ENCODE results near the gene WIPF2. TPM values are rescaled to one million over a fixed set of nuclear protein-coding genes. Genes with fewer than 3 reads are reported as not detected.

The WIPF2 gene
- total and polyA plus RNA-seq, 2 donors = 2.9 to 9.9 TPM

- 86% methylated on average over 13 of the region's 13 CpGs for WGBS
- peaks cover 67 to 93% of the 10 kb centered on the region in 2 donors for H3K4me1 ChIP-seq (ENCODE audit: control insufficient read depth in 2 of 2, insufficient read depth in 2 of 2, low read length in 2 of 2)
- DNase-seq (ENCODE audit: low read depth in 6 of 9, low spot score in 9 of 9) = no peak
- peak overlapping the region in 1 of 2 donors; percentile 90 for H3K27ac ChIP-seq (ENCODE audit: low read depth in 1 of 2, low read length in 1 of 2)
- no peaks in the 10 kb centered on the region for H3K36me3 ChIP-seq (ENCODE audit: control insufficient read depth in 2 of 2, insufficient read depth in 2 of 2, low read length in 1 of 2)
- no peaks in the 10 kb centered on the region for H3K27me3 ChIP-seq (ENCODE audit: control insufficient read depth in 2 of 2, insufficient read depth in 1 of 2, low read length in 1 of 2)
- H3K9me3 ChIP-seq (ENCODE audit: control insufficient read depth in 2 of 2, insufficient read depth in 1 of 2, low read length in 1 of 2) = peaks cover 0 to 4% of the 10 kb centered on the region in 2 donors
- H3K4me3 ChIP-seq (ENCODE audit: low read length in 2 of 2) = no peak overlapping the region
Measured at GRCh38 chr17:40325156-40326013, 106.3 kb downstream of the WIPF2 start.

GRCh38 chr17:40326014-40326831, 107.1 kb downstream of the WIPF2 start:
- Histone ChIP-seq H3K4me1 (ENCODE audit: control insufficient read depth in 2 of 2, insufficient read depth in 2 of 2, low read length in 2 of 2) (peaks cover 65 to 93% of the 10 kb centered on the region in 2 donors), H3K27me3 (ENCODE audit: control insufficient read depth in 2 of 2, insufficient read depth in 1 of 2, low read length in 1 of 2) (no peaks in the 10 kb centered on the region), H3K27ac (ENCODE audit: low read depth in 1 of 2, low read length in 1 of 2) (peak overlapping the region; percentile 71 to 90), H3K4me3 (ENCODE audit: low read length in 2 of 2) (no peak overlapping the region), H3K9me3 (ENCODE audit: control insufficient read depth in 2 of 2, insufficient read depth in 1 of 2, low read length in 1 of 2) (peaks cover 0 to 4% of the 10 kb centered on the region in 2 donors), H3K36me3 (ENCODE audit: control insufficient read depth in 2 of 2, insufficient read depth in 2 of 2, low read length in 1 of 2) (peaks cover 0 to 6% of the 10 kb centered on the region in 2 donors)
- WGBS = 48% methylated on average over 17 of the region's 17 CpGs
- peak in 1 of 9 donors; percentile 67 for DNase-seq (ENCODE audit: low read depth in 6 of 9, low spot score in 9 of 9)

DNA sequence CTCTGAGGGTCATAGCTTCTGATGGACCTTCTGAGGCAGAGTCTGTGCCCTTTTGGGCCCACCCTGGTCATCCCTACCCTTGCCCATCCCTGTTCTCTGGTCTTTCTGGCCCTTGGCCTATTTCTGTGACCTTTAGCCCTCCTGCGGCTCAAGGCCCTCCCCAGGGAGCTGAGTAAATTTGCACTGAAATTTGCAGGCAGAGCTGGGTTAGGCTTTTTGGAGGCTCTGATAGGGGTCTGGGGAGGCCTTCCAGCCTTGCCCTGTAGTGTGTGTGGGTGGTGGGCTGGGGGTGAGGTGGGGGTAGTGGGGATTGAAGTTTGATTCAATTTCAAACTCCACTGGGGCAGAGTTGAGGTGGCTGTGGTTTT, 107.7 kb downstream of the WIPF2 start:
- Histone ChIP-seq H3K9me3 (ENCODE audit: control insufficient read depth in 2 of 2, insufficient read depth in 1 of 2, low read length in 1 of 2) (peaks cover 0 to 4% of the 10 kb centered on the region in 2 donors), H3K4me3 (ENCODE audit: low read length in 2 of 2) (no peak overlapping the region), H3K4me1 (ENCODE audit: control insufficient read depth in 2 of 2, insufficient read depth in 2 of 2, low read length in 2 of 2) (peaks cover 65 to 93% of the 10 kb centered on the region in 2 donors), H3K36me3 (ENCODE audit: control insufficient read depth in 2 of 2, insufficient read depth in 2 of 2, low read length in 1 of 2) (peaks cover 0 to 12% of the 10 kb centered on the region in 2 donors), H3K27me3 (ENCODE audit: control insufficient read depth in 2 of 2, insufficient read depth in 1 of 2, low read length in 1 of 2) (no peaks in the 10 kb centered on the region), H3K27ac (ENCODE audit: low read depth in 1 of 2, low read length in 1 of 2) (peak overlapping the region; percentile 62 to 90)
- DNase-seq (ENCODE audit: low read depth in 6 of 9, low spot score in 9 of 9) = no peak
- WGBS = 96% methylated on average over 1 of the region's 1 CpG

DNA sequence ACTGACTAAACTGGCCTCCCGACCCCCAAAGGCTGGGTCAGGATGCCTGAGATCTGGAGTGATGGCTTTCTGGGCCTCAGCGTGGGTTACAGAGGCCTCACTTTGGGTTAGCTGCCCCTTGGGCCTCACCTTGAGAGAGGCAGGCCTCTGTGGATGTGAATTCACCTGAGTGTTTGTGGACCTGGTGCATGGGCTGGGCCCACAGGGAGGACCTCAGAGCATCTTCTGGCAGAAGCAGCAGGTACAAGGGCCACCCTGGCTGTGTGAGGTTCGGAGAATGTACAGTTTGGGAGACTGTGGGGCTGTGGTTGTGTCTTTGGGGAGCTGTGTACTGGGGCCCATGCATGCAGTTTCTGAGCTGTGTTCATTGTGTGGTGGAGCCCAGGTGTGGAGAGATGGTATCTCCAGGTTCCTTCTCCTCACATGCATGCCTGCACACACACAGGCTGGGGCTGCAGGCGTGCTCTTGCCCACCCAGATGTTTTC, 108.2 kb downstream of the WIPF2 start:
- Histone ChIP-seq H3K4me3 (ENCODE audit: low read length in 2 of 2) (no peak overlapping the region), H3K4me1 (ENCODE audit: control insufficient read depth in 2 of 2, insufficient read depth in 2 of 2, low read length in 2 of 2) (peaks cover 61 to 93% of the 10 kb centered on the region in 2 donors)

DNA sequence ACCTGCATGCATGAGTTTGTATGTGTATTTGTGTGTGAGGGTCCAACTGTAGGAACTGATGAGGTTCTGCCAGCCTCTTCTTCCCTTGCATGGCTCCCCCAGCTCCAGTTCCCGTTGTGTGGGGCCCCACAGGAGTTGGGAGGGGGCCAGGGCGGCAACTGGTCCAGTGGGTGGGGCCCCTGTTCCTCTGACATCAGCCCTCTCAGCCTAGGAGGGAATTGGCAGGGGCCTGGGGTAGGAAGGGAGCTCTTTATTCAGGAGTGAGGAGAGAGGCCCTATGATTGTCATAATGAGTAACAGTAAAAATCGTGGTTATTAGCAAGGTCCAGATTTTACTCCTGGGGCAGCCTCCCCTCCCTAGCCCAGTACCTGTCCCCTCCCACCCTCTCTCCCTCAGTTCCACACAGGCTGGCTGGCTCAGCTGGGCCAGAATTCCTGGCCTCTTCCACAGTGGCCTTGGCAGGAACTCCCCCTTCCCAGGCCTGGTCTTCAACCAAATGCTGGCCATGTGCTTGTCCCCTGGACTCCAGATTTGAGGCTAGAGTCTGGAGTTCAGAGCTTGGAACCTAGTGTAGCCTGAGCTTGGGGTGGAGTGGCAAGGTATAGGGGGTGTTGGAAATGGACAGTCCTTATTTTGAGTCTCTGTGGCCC, 108.8 kb downstream of the WIPF2 start:
- Histone ChIP-seq H3K27me3 (ENCODE audit: control insufficient read depth in 2 of 2, insufficient read depth in 1 of 2, low read length in 1 of 2) (no peaks in the 10 kb centered on the region), H3K4me1 (ENCODE audit: control insufficient read depth in 2 of 2, insufficient read depth in 2 of 2, low read length in 2 of 2) (peaks cover 59 to 92% of the 10 kb centered on the region in 2 donors), H3K9me3 (ENCODE audit: control insufficient read depth in 2 of 2, insufficient read depth in 1 of 2, low read length in 1 of 2) (peaks cover 0 to 4% of the 10 kb centered on the region in 2 donors), H3K4me3 (ENCODE audit: low read length in 2 of 2) (no peak overlapping the region), H3K36me3 (ENCODE audit: control insufficient read depth in 2 of 2, insufficient read depth in 2 of 2, low read length in 1 of 2) (peaks cover 0 to 12% of the 10 kb centered on the region in 2 donors), H3K27ac (ENCODE audit: low read depth in 1 of 2, low read length in 1 of 2) (peak overlapping the region; percentile 36 to 90)
- WGBS = 51% methylated on average over 3 of the region's 3 CpGs
- DNase-seq (ENCODE audit: low read depth in 6 of 9, low spot score in 9 of 9) = no peak

More for the DNA sequence above, 108.2 kb downstream of the WIPF2 start:
- peak in 7 of 9 donors; percentile 61 to 89 (median 78) for DNase-seq (ENCODE audit: low read depth in 6 of 9, low spot score in 9 of 9)
- Histone ChIP-seq H3K36me3 (ENCODE audit: control insufficient read depth in 2 of 2, insufficient read depth in 2 of 2, low read length in 1 of 2) (peaks cover 0 to 12% of the 10 kb centered on the region in 2 donors), H3K27me3 (ENCODE audit: control insufficient read depth in 2 of 2, insufficient read depth in 1 of 2, low read length in 1 of 2) (no peaks in the 10 kb centered on the region), H3K9me3 (ENCODE audit: control insufficient read depth in 2 of 2, insufficient read depth in 1 of 2, low read length in 1 of 2) (peaks cover 0 to 4% of the 10 kb centered on the region in 2 donors), H3K27ac (ENCODE audit: low read depth in 1 of 2, low read length in 1 of 2) (peak overlapping the region; percentile 32 to 90)
- WGBS = 57% methylated on average over 4 of the region's 4 CpGs

DNA sequence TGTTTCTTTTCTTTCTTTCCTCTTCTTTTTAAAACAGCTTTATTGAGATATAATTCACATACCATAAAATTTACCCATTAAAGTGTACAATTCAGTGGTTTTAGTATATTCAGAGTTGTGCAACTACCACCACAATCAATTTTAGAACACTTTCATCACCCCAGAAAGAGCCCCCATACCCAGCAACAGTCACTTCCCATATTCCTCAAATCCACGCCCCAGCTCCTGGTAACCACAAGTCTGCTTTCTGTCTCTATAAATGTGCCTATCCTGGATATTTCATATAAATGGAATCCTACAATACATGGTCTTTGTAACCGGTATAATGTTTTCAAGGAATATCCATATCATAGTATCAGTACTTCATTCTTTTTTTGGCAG, 109.3 kb downstream of the WIPF2 start:
- Histone ChIP-seq H3K36me3 (ENCODE audit: control insufficient read depth in 2 of 2, insufficient read depth in 2 of 2, low read length in 1 of 2) (peaks cover 0 to 12% of the 10 kb centered on the region in 2 donors), H3K27ac (ENCODE audit: low read depth in 1 of 2, low read length in 1 of 2) (no peak overlapping the region), H3K27me3 (ENCODE audit: control insufficient read depth in 2 of 2, insufficient read depth in 1 of 2, low read length in 1 of 2) (no peaks in the 10 kb centered on the region), H3K4me3 (ENCODE audit: low read length in 2 of 2) (no peak overlapping the region), H3K4me1 (ENCODE audit: control insufficient read depth in 2 of 2, insufficient read depth in 2 of 2, low read length in 2 of 2) (peaks cover 54 to 87% of the 10 kb centered on the region in 2 donors), H3K9me3 (ENCODE audit: control insufficient read depth in 2 of 2, insufficient read depth in 1 of 2, low read length in 1 of 2) (peaks cover 0 to 4% of the 10 kb centered on the region in 2 donors)
- no peak for DNase-seq (ENCODE audit: low read depth in 6 of 9, low spot score in 9 of 9)
- WGBS = 93% methylated on average over 2 of the region's 2 CpGs

- H3K27ac ChIP-seq (ENCODE audit: low read depth in 1 of 2, low read length in 1 of 2) = peak overlapping the region; percentile 38 to 48
- H3K27me3 ChIP-seq (ENCODE audit: control insufficient read depth in 2 of 2, insufficient read depth in 1 of 2, low read length in 1 of 2) = no peaks in the 10 kb centered on the region
- 21% methylated on average over 11 of the region's 11 CpGs for WGBS
- peaks cover 46 to 80% of the 10 kb centered on the region in 2 donors for H3K4me1 ChIP-seq (ENCODE audit: control insufficient read depth in 2 of 2, insufficient read depth in 2 of 2, low read length in 2 of 2)
- no peak overlapping the region for H3K4me3 ChIP-seq (ENCODE audit: low read length in 2 of 2)
- H3K9me3 ChIP-seq (ENCODE audit: control insufficient read depth in 2 of 2, insufficient read depth in 1 of 2, low read length in 1 of 2) = peaks cover 0 to 4% of the 10 kb centered on the region in 2 donors
- H3K36me3 ChIP-seq (ENCODE audit: control insufficient read depth in 2 of 2, insufficient read depth in 2 of 2, low read length in 1 of 2) = peaks cover 0 to 12% of the 10 kb centered on the region in 2 donors
- no peak for DNase-seq (ENCODE audit: low read depth in 6 of 9, low spot score in 9 of 9)
Measured at GRCh38 chr17:40329839-40330794, 111.0 kb downstream of the WIPF2 start.
